WTC11 (cell line): ENCODE results near the gene ANGPTL2. TPM values are rescaled to one million over a fixed set of nuclear protein-coding genes. Genes with fewer than 3 reads are reported as not detected.

ENCODE experiments used
- ATAC-seq: fragments of 200-7000 bp; cut with Tn5 transposase; 2 replicates; pipeline ENCODE4 v1.10.0; 2021; ENCODE audit warnings: mild to moderate bottlenecking, moderate library complexity
- CTCF ChIA-PET: fragments of 300-600 bp; sonication (Branson Sonifier 250); formaldehyde crosslinking; loops from one replicate; lab custom pipeline; 2021; ENCODE audit warnings: antibody characterized with exemption; lab: Charles Lee
- POLR2A ChIA-PET: fragments of 350-600 bp; sonication (Branson Sonifier 250); formaldehyde crosslinking; loops from one replicate; lab custom pipeline; 2021; ENCODE audit warnings: antibody characterized with exemption; lab: Charles Lee
- DNase-seq: peaks from one replicate; pipeline ENCODE4 v3.0.0; 2021; ENCODE audit warnings: low spot score
- H3K27ac Mint-ChIP-seq: 2 replicates; pipeline ENCODE4 v1.8.0; 2021; ENCODE audit warnings: mixed read lengths
- H3K27me3 Mint-ChIP-seq: 2 replicates; pipeline ENCODE4 v1.8.0; 2021; ENCODE audit warnings: low read depth, mild to moderate bottlenecking, moderate library complexity, mixed read lengths
- H3K36me3 Mint-ChIP-seq: 2 replicates; pipeline ENCODE4 v1.8.0; 2021; ENCODE audit warnings: mixed read lengths
- H3K4me1 Mint-ChIP-seq: 2 replicates; pipeline ENCODE4 v1.8.0; 2022; ENCODE audit warnings: mixed read lengths
- H3K4me3 Mint-ChIP-seq: 2 replicates; pipeline ENCODE4 v1.8.0; 2021; ENCODE audit warnings: mild to moderate bottlenecking, moderate library complexity, mixed read lengths
- H3K9me3 Mint-ChIP-seq: 2 replicates; pipeline ENCODE4 v1.8.0; 2021; ENCODE audit warnings: mixed read lengths
- AR ChIP-seq: fragments of 250-450 bp; sonication (Bioruptor Pico); IDR thresholded peaks from 2 replicates; pipeline ENCODE4 v1.9.0; 2021; ENCODE audit warnings: mild to moderate bottlenecking
- CDX4 ChIP-seq: fragments of 250-450 bp; sonication (Bioruptor Pico); IDR thresholded peaks from 2 replicates; pipeline ENCODE4 v1.9.0; 2021; ENCODE audit warnings: moderate library complexity, mild to moderate bottlenecking, inconsistent platforms, borderline replicate concordance
- E2F1 ChIP-seq: sonication (generic); formaldehyde crosslinking; IDR thresholded peaks from 2 replicates; pipeline ENCODE4 v1.8.0; 2022; ENCODE audit warnings: mild to moderate bottlenecking, missing genetic modification reagents
- E2F5 ChIP-seq: sonication (generic); formaldehyde crosslinking; IDR thresholded peaks from 2 replicates; pipeline ENCODE4 v1.8.1; 2022; ENCODE audit warnings: mild to moderate bottlenecking, moderate library complexity, missing genetic modification reagents
- GRHL2 ChIP-seq: fragments of 250-450 bp; sonication (Bioruptor Pico); IDR thresholded peaks from 2 replicates; pipeline ENCODE4 v1.8.0; 2022; ENCODE audit warnings: mild to moderate bottlenecking, moderate library complexity; ENCODE audit not compliant: insufficient replicate concordance, severe bottlenecking
- GTF2I ChIP-seq: fragments of 250-450 bp; sonication (Bioruptor Pico); conservative IDR thresholded peaks from 2 replicates; pipeline ENCODE4 v1.4.0; 2021; ENCODE audit warnings: mild to moderate bottlenecking
- HMGXB4 ChIP-seq: sonication (generic); formaldehyde crosslinking; IDR thresholded peaks from 2 replicates; pipeline ENCODE4 v1.8.1; 2023; ENCODE audit warnings: mild to moderate bottlenecking, moderate library complexity, missing genetic modification reagents
- KAT7 ChIP-seq: sonication (generic); formaldehyde crosslinking; IDR thresholded peaks from 2 replicates; pipeline ENCODE4 v1.8.1; 2023; ENCODE audit warnings: missing genetic modification reagents, mild to moderate bottlenecking, borderline replicate concordance
- MAX ChIP-seq: sonication (generic); formaldehyde crosslinking; IDR thresholded peaks from 2 replicates; pipeline ENCODE4 v1.8.0; 2022; ENCODE audit warnings: mild to moderate bottlenecking, missing genetic modification reagents
- NFYB ChIP-seq: sonication (generic); formaldehyde crosslinking; conservative IDR thresholded peaks from 2 replicates; pipeline ENCODE4 v1.8.0; 2022; ENCODE audit warnings: low read depth, missing genetic modification reagents
- SMAD3 ChIP-seq: sonication (generic); formaldehyde crosslinking; IDR thresholded peaks from 2 replicates; pipeline ENCODE4 v1.8.0; 2022; ENCODE audit warnings: missing genetic modification reagents, mild to moderate bottlenecking, borderline replicate concordance
- STAT6 ChIP-seq: sonication (generic); formaldehyde crosslinking; conservative IDR thresholded peaks from 2 replicates; pipeline ENCODE4 v1.8.1; 2023; ENCODE audit warnings: mild to moderate bottlenecking, low read depth, missing genetic modification reagents, moderate library complexity
- TP53 ChIP-seq: sonication (generic); formaldehyde crosslinking; IDR thresholded peaks from 2 replicates; pipeline ENCODE4 v1.8.1; 2023; ENCODE audit warnings: mild to moderate bottlenecking, missing genetic modification reagents
- ZMAT4 ChIP-seq: fragments of 250-450 bp; sonication (Bioruptor Pico); IDR thresholded peaks from 2 replicates; pipeline ENCODE4 v1.9.0; 2021; ENCODE audit warnings: mild to moderate bottlenecking
- ZNF138 ChIP-seq: sonication (generic); formaldehyde crosslinking; conservative IDR thresholded peaks from 2 replicates; pipeline ENCODE4 v1.8.1; 2022; ENCODE audit warnings: mild to moderate bottlenecking, moderate library complexity, missing genetic modification reagents
- ZNF281 ChIP-seq: sonication (generic); formaldehyde crosslinking; IDR thresholded peaks from 2 replicates; pipeline ENCODE4 v1.8.0; 2023; ENCODE audit warnings: mild to moderate bottlenecking, missing genetic modification reagents
- ZNF396 ChIP-seq: fragments of 250-450 bp; sonication (Bioruptor Pico); IDR thresholded peaks from 2 replicates; pipeline ENCODE4 v1.8.0; 2021; ENCODE audit warnings: mild to moderate bottlenecking, moderate library complexity, borderline replicate concordance
- ZNF416 ChIP-seq: fragments of 250-450 bp; sonication (Bioruptor Pico); IDR thresholded peaks from 2 replicates; pipeline ENCODE4 v1.9.0; 2021; ENCODE audit warnings: mild to moderate bottlenecking, inconsistent platforms
- ZNF425 ChIP-seq: fragments of 250-450 bp; sonication (Bioruptor Pico); conservative IDR thresholded peaks from 2 replicates; pipeline ENCODE4 v1.9.0; 2021; ENCODE audit warnings: mild to moderate bottlenecking
- total RNA-seq: library from RNA; stranded (reverse); gene quantifications from 3 replicates; pipeline ENCODE4 v1.2.3, GENCODE V29; 2021

Gene ANGPTL2
- total RNA-seq, 1 experiment from 2014 or later = 4.5 TPM

- peaks cover 3% of the 10 kb centered on the region; the same call in 1 of the 2 replicates for H3K27me3 Mint-ChIP-seq
- DNase-seq (no peak), ATAC-seq (no peak)
- H3K4me3 Mint-ChIP-seq = no peak overlapping the region
- CTCF ChIA-PET = no interaction called here
- peaks cover 20% of the 10 kb centered on the region for H3K4me1 Mint-ChIP-seq
- peaks cover 4% of the 10 kb centered on the region; the same call in 1 of the 2 replicates for H3K36me3 Mint-ChIP-seq
- TF ChIP-seq E2F5 (no peak), ZNF425 (CRISPR knock-in tag) (no peak), ZMAT4 (CRISPR knock-in tag) (no peak), KAT7 (CRISPR knock-in tag) (no peak), MAX (CRISPR knock-in tag) (no peak), NFYB (CRISPR knock-in tag) (no peak), AR (CRISPR knock-in tag) (no peak), TP53 (CRISPR knock-in tag) (no peak), ZNF396 (CRISPR knock-in tag) (no peak), GRHL2 (no peak), CDX4 (CRISPR knock-in tag) (no peak), ZNF416 (CRISPR knock-in tag) (no peak), STAT6 (CRISPR knock-in tag) (no peak), GTF2I (CRISPR knock-in tag) (no peak), ZNF138 (CRISPR knock-in tag) (no peak), SMAD3 (no peak), HMGXB4 (CRISPR knock-in tag) (no peak), E2F1 (CRISPR knock-in tag) (no peak), ZNF281 (CRISPR knock-in tag) (no peak)
- H3K27ac Mint-ChIP-seq = no peak overlapping the region; the same call in 1 of the 2 replicates
- POLR2A ChIA-PET = no interaction called here
- H3K9me3 Mint-ChIP-seq = peaks cover 5% of the 10 kb centered on the region
Measured at GRCh38 chr9:127081250-127082185, 40.9 kb downstream of the ANGPTL2 start.
